IMR-90 (cell line): ENCODE data around the gene ARHGEF10L.
"Not testable (repeated sequence)": the region's sequence is repeated elsewhere in the genome, so short reads cannot be mapped to it uniquely, and the experiment has no call there.

ENCODE experiments used
- BHLHE40 ChIP-seq: fragments of 150-350 bp; IDR thresholded peaks from 2 replicates; pipeline ENCODE4 v1.6.1; 2016; ENCODE audit warnings: mild to moderate bottlenecking, low read depth, low read length
- CEBPB ChIP-seq: IDR thresholded peaks from 2 replicates; pipeline ENCODE4 v1.6.1; 2012; ENCODE audit warnings: low read depth, low read length, improper control_type of control experiment
- CHD1 ChIP-seq: IDR thresholded peaks from 2 replicates; pipeline ENCODE4 v1.6.1; 2012; ENCODE audit warnings: low read depth, low read length, improper control_type of control experiment
- CTCF ChIP-seq: conservative IDR thresholded peaks from 2 replicates; pipeline ENCODE4 v1.5.1; 2012; ENCODE audit warnings: mild to moderate bottlenecking, low read depth, low read length, improper control_type of control experiment
- FOS ChIP-seq: fragments of 150-350 bp; IDR thresholded peaks from 2 replicates; pipeline ENCODE4 v1.6.1; 2016; ENCODE audit warnings: low read depth, low read length
- MAFK ChIP-seq: IDR thresholded peaks from 2 replicates; pipeline ENCODE4 v1.6.1; 2012; ENCODE audit warnings: low read depth, low read length, improper control_type of control experiment
- MAZ ChIP-seq: IDR thresholded peaks from 2 replicates; pipeline ENCODE4 v1.6.1; 2012; ENCODE audit warnings: low read depth, mild to moderate bottlenecking, low read length, improper control_type of control experiment, moderate library complexity, borderline replicate concordance
- MXI1 ChIP-seq: IDR thresholded peaks from 2 replicates; pipeline ENCODE4 v1.6.1; 2012; ENCODE audit warnings: low read depth, mild to moderate bottlenecking, low read length, moderate library complexity, borderline replicate concordance
- NFE2L2 ChIP-seq: fragments of 150-350 bp; IDR thresholded peaks from 2 replicates; pipeline ENCODE4 v1.6.1; 2016; ENCODE audit warnings: low read depth, mild to moderate bottlenecking, low read length
- POLR2A ChIP-seq: IDR thresholded peaks from 2 replicates; pipeline ENCODE4 v1.6.1; 2012; ENCODE audit warnings: mild to moderate bottlenecking, low read depth, low read length
- RAD21 ChIP-seq: IDR thresholded peaks from 2 replicates; pipeline ENCODE4 v1.6.1; 2012; ENCODE audit warnings: low read length, improper control_type of control experiment
- RCOR1 ChIP-seq: IDR thresholded peaks from 2 replicates; pipeline ENCODE4 v1.6.1; 2012; ENCODE audit warnings: mild to moderate bottlenecking, low read length, improper control_type of control experiment; ENCODE audit not compliant: insufficient replicate concordance
- RFX5 ChIP-seq: IDR thresholded peaks from 2 replicates; pipeline ENCODE4 v1.8.0; 2012; ENCODE audit warnings: low read depth, mild to moderate bottlenecking, low read length, moderate library complexity
- USF2 ChIP-seq: fragments of 150-350 bp; IDR thresholded peaks from 2 replicates; pipeline ENCODE4 v1.6.1; 2017; ENCODE audit warnings: mild to moderate bottlenecking, antibody characterized with exemption, low read length, low read depth

GRCh38 chr1:17746281-17746680 lies 206.8 kb downstream of the ARHGEF10L start:
- not testable (repeated sequence) for TF ChIP-seq CTCF, POLR2A, RFX5, NFE2L2, CHD1, BHLHE40, MXI1, RAD21, CEBPB, USF2, RCOR1, FOS, MAZ, MAFK
